GM23338 (cell line): Measurements from ENCODE around the gene MYCBPAP.

Experiments
- CREB1 ChIP-seq: fragments of 250-450 bp; sonication (Bioruptor Pico); IDR thresholded peaks from 2 replicates; pipeline ENCODE4 v1.5.0; 2020; ENCODE audit warnings: low read depth, mild to moderate bottlenecking, moderate library complexity
- CTCF ChIP-seq, 2 experiments: fragments of 200-600 bp in 1 of 2; sonication (generic) in 1 of 2; conservative IDR thresholded peaks; 2 replicates each; pipeline versions ENCODE4 v1.5.1 to v1.6.1; 2016 to 2017; ENCODE audit warnings: antibody characterized with exemption in 2 of 2, low read depth in 2 of 2, mild to moderate bottlenecking in 2 of 2, moderate library complexity in 1 of 2
- ETS1 ChIP-seq: IDR thresholded peaks from 2 replicates; pipeline ENCODE4 v1.6.1; 2016; ENCODE audit warnings: antibody characterized with exemption
- EZH2 ChIP-seq: fragments of 200-600 bp; sonication (generic); IDR thresholded peaks from one replicate; pipeline ENCODE4 v1.8.0; 2017; ENCODE audit warnings: antibody characterized with exemption, mild to moderate bottlenecking, low read depth; ENCODE audit not compliant: unreplicated experiment
- EZH2phosphoT487 ChIP-seq: fragments of 200-600 bp; sonication (generic); IDR thresholded peaks from one replicate; pipeline ENCODE4 v1.8.1; 2018; ENCODE audit warnings: antibody characterized with exemption; ENCODE audit not compliant: unreplicated experiment
- JUNB ChIP-seq: IDR thresholded peaks from one replicate; pipeline ENCODE4 v1.6.1; 2016; ENCODE audit warnings: antibody characterized with exemption; ENCODE audit not compliant: unreplicated experiment
- NANOG ChIP-seq: IDR thresholded peaks from 2 replicates; pipeline ENCODE4 v1.6.1; 2016; ENCODE audit warnings: antibody characterized with exemption, borderline replicate concordance
- POLR2AphosphoS5 ChIP-seq: IDR thresholded peaks from 2 replicates; pipeline ENCODE4 v1.6.1; 2016; ENCODE audit warnings: antibody characterized with exemption, low read depth
- REST ChIP-seq: IDR thresholded peaks from one replicate; pipeline ENCODE4 v1.6.1; 2018; ENCODE audit warnings: antibody characterized with exemption; ENCODE audit not compliant: unreplicated experiment
- STAT1 ChIP-seq: IDR thresholded peaks from one replicate; pipeline ENCODE4 v1.6.1; 2016; ENCODE audit warnings: antibody characterized with exemption; ENCODE audit not compliant: unreplicated experiment
- ZNF114 ChIP-seq: fragments of 250-450 bp; sonication (Bioruptor Pico); IDR thresholded peaks from 2 replicates; pipeline ENCODE4 v1.5.0; 2020; ENCODE audit warnings: mild to moderate bottlenecking, moderate library complexity
- ZNF462 ChIP-seq: fragments of 250-450 bp; sonication (Bioruptor Pico); IDR thresholded peaks from 2 replicates; pipeline ENCODE4 v1.5.0; 2020; ENCODE audit warnings: mild to moderate bottlenecking, moderate library complexity

GRCh38 chr17:50472286-50472685 is 36.0 kb upstream of the MYCBPAP start:
- TF ChIP-seq CTCF (conservative IDR thresholded peaks at IDR 0.05; ENCODE audit: low read depth in 2 of 2) (no peak), CREB1 (CRISPR knock-in tag) (no peak), REST (no peak), EZH2 (no peak), POLR2AphosphoS5 (no peak), ZNF114 (CRISPR knock-in tag) (no peak), STAT1 (no peak), JUNB (no peak), EZH2phosphoT487 (no peak), ETS1 (no peak), NANOG (no peak), ZNF462 (CRISPR knock-in tag) (no peak)
